Pancreas (tissue), 10 donors: ENCODE data around the gene CENPA. TPM values are rescaled to one million over a fixed set of nuclear protein-coding genes. Genes with fewer than 3 reads are reported as not detected.
A peak's percentile ranks its signal among the peaks of the same experiment; 100 is the strongest.
"Not testable (repeated sequence)": the region's sequence is repeated elsewhere in the genome, so short reads cannot be mapped to it uniquely, and the experiment has no call there.

Experiments
- ATAC-seq, 4 donors: fragments of 200-7000 bp; cut with Tn5 transposase; one replicate each; pipeline versions ENCODE4 v1.8.0 to v1.9.1; 2020; ENCODE audit warnings: mild to moderate bottlenecking in 4 of 4, moderate library complexity in 4 of 4
- DNase-seq, 6 donors: peaks; one replicate each; pipeline ENCODE4 v3.0.0-alpha.2; 2020
- FAIRE-seq: peaks from 2 replicates; lab custom pipeline; 2012; peaks lifted over from hg19 to GRCh38; lab: Jason Lieb, UNC
- H3K27ac ChIP-seq, 4 donors: fragments of 200-600 bp; sonication (generic); 1 replicate in 3 of 4; 2 replicates in 1 of 4; pipeline versions ENCODE4 v1.5.0 to v1.8.0; 2020
- H3K27me3 ChIP-seq, 4 donors: fragments of 200-600 bp; one replicate each; pipeline ENCODE4 v1.8.0; 2021
- H3K36me3 ChIP-seq, 3 donors: fragments of 200-600 bp; sonication (generic) in 1 of 3; one replicate each; pipeline versions ENCODE4 v1.5.0 to v1.8.0; 2020 to 2021
- H3K4me1 ChIP-seq, 3 donors: fragments of 200-600 bp; one replicate each; pipeline ENCODE4 v1.8.0; 2021
- H3K4me3 ChIP-seq, 4 donors: fragments of 200-600 bp; sonication (generic) in 2 of 4; one replicate each; pipeline versions ENCODE4 v1.5.0 to v1.8.0; 2020 to 2021
- H3K9me3 ChIP-seq, 4 donors: fragments of 200-600 bp; one replicate each; pipeline ENCODE4 v1.8.0; 2021
- CTCF ChIP-seq, 4 donors: fragments of 200-600 bp; sonication (generic) in 3 of 4; IDR thresholded peaks; one replicate each; pipeline versions ENCODE4 v1.5.0 to v1.8.0; 2021; ENCODE audit warnings: antibody characterized with exemption in 4 of 4
- WGBS, 2 donors: extraction: QIAGEN DNeasy Blood & Tissue Kit; methylation state at CpG; one replicate each; pipeline ENCODE4 v1.1.7; 2013; 5-methylcytosine and 5-hydroxymethylcytosine counted together
- intact Hi-C, 3 donors: fragments of 100-400 bp; cut with DNase I; formaldehyde crosslinking; loops; one replicate each; pipeline versions ENCODE4 v1.11.1 to v1.14.2; 2022
- polyA plus RNA-seq, 2 donors: library from polyadenylated mRNA; stranded (reverse); fragments of 200-250 nt; gene quantifications; one replicate each; pipeline ENCODE4 v1.2.3, GENCODE V29; 2013
- total RNA-seq, 6 donors: library from RNA; stranded (reverse); fragmentation: NEBNext Ultra II Directional in 4 of 6; extraction: Animal tissue kit (Norgen Biotek cat#: 25700) in 4 of 6; gene quantifications; one replicate each; pipeline versions ENCODE4 v1.2.1 to v1.2.4, GENCODE V29; 2021 to 2023
- donor health status: healthy with polysubstance abuse.
- donor health status: DM: no; HTN: no; CAD: no; lungs with moderate emphysema.
- donor health status: DM: no; HTN: no; CAD: no.
- donor health status: control.
- donor health status: control.
- donor health status: Bipolar disorder and iron deficiency.
- donor health status: DM: yes; HTN: yes; CAD: no.
- donor health status: DM: no; HTN: no; CAD: no.
- donor health status: DM: no; HTN: no; CAD: no.
- donor health status: DM: yes; HTN: yes; CAD: no.

CENPA gene
- total and polyA plus RNA-seq, 8 donors = 0.14 to 1.2 (median 0.47) TPM; not detected in 3

GRCh38 chr2:26745609-26746327, 40.1 kb upstream of the CENPA start:
- ATAC-seq = peak; percentile 87 to 96 (median 94)
- WGBS, 2 donors = 15 to 17% methylated on average over 9 of the region's 9 CpGs
- no peaks in the 10 kb centered on the region for H3K36me3 ChIP-seq
- no peaks in the 10 kb centered on the region for H3K27me3 ChIP-seq
- peak; percentile 80 to 90 (median 84) for TF ChIP-seq CTCF (IDR thresholded peaks at IDR 0.05)
- no peak overlapping the region for H3K27ac ChIP-seq
- H3K9me3 ChIP-seq = no peaks in the 10 kb centered on the region
- DNase-seq = peak; percentile 65 to 92 (median 85)
- no peak for FAIRE-seq
- peaks cover 0 to 3% (median 0%) of the 10 kb centered on the region in 3 donors for H3K4me1 ChIP-seq
- intact Hi-C loops = loop anchor here in 1 of 3 donors (5.0 kb wide), 1 partner anchor 143 kb away; no protein-coding TSS in a partner anchor
- H3K4me3 ChIP-seq = no peak overlapping the region

- TF ChIP-seq CTCF (IDR thresholded peaks at IDR 0.05) = no peak
- Histone ChIP-seq H3K9me3 (no peaks in the 10 kb centered on the region), H3K4me3 (no peak overlapping the region), H3K4me1 (peaks cover 0 to 3% (median 0%) of the 10 kb centered on the region in 3 donors), H3K36me3 (no peaks in the 10 kb centered on the region), H3K27me3 (no peaks in the 10 kb centered on the region), H3K27ac (no peak overlapping the region)
- FAIRE-seq (no peak), ATAC-seq (no peak), DNase-seq (no peak)
- WGBS, 2 donors = 71 to 79% methylated on average over 3 of the region's 3 CpGs
- intact Hi-C loops = loop anchor here in 1 of 3 donors (5.0 kb wide), 1 partner anchor 145 kb away; no protein-coding TSS in a partner anchor
These were observed 38.9 kb upstream of the CENPA start for GRCh38 chr2:26746934-26747333.

- not testable (repeated sequence) for H3K36me3 ChIP-seq, H3K27me3 ChIP-seq, H3K9me3 ChIP-seq, H3K4me1 ChIP-seq, DNase-seq, H3K4me3 ChIP-seq, ATAC-seq, FAIRE-seq, H3K27ac ChIP-seq
- intact Hi-C loops = loop anchor here in 1 of 3 donors (5.0 kb wide), 1 partner anchor 148 kb away; no protein-coding TSS in a partner anchor
- 75 to 77% methylated on average over 8 of the region's 8 CpGs for WGBS, 2 donors
These were observed 36.0 kb upstream of the CENPA start for GRCh38 chr2:26749787-26750420.

GRCh38 chr2:26750467-26750866, 35.4 kb upstream of the CENPA start:
- H3K27ac ChIP-seq, H3K4me3 ChIP-seq, DNase-seq, H3K4me1 ChIP-seq, ATAC-seq, H3K9me3 ChIP-seq, H3K36me3 ChIP-seq, FAIRE-seq, H3K27me3 ChIP-seq, intact Hi-C loops: not testable (repeated sequence)
- WGBS, 2 donors = 87 to 88% methylated on average over 11 of the region's 11 CpGs

- DNase-seq (no peak), FAIRE-seq (no peak), ATAC-seq (peak in 2 of 4 donors; percentile 43 to 66)
- H3K36me3 ChIP-seq = no peaks in the 10 kb centered on the region
- no peak overlapping the region for H3K27ac ChIP-seq
- H3K4me3 ChIP-seq = no peak overlapping the region
- no peak for TF ChIP-seq CTCF (IDR thresholded peaks at IDR 0.05)
- H3K9me3 ChIP-seq = no peaks in the 10 kb centered on the region
- H3K27me3 ChIP-seq = no peaks in the 10 kb centered on the region
- intact Hi-C loops = no loop called here
- no peaks in the 10 kb centered on the region for H3K4me1 ChIP-seq
- 70 to 74% methylated on average over 3 of the region's 3 CpGs for WGBS, 2 donors
These were observed 33.2 kb upstream of the CENPA start for GRCh38 chr2:26752656-26753055.
